Spleen (tissue), 7 donors: ENCODE data around the gene GPR15LG.

ENCODE experiments used
- CTCF ChIP-seq, 11 experiments: fragments of 200-600 bp in 7 of 11; fragments of 450-650 bp in 4 of 11; sonication (generic) in 4 of 11; IDR thresholded peaks in 8 of 11; conservative IDR thresholded peaks in 3 of 11; 1 replicate in 7 of 11; 2 replicates in 4 of 11; pipeline versions ENCODE4 v1.4.0 to v1.8.0; 2016 to 2021; ENCODE audit warnings: antibody characterized with exemption in 11 of 11, inconsistent platforms in 4 of 11, mild to moderate bottlenecking in 1 of 11
- POLR2A ChIP-seq, 3 donors: fragments of 450-650 bp; IDR thresholded peaks; one replicate each; pipeline ENCODE4 v1.5.1; 2017; ENCODE audit warnings: antibody characterized with exemption in 3 of 3, mild to moderate bottlenecking in 1 of 3
- donor health status: DM: no; HTN: no; CAD: no; lungs with moderate emphysema.
- donor health status: DM: no; HTN: no; CAD: no.
- donor health status: DM: no; HTN: no; CAD: no.

GRCh38 chr10:84175436-84175835 lies 1.8 kb downstream of the GPR15LG start:
- no peak for TF ChIP-seq CTCF (IDR thresholded peaks at IDR 0.05 in 8 of 11, conservative IDR thresholded peaks at IDR 0.05 in 3 of 11)
- TF ChIP-seq POLR2A (IDR thresholded peaks at IDR 0.05) = no peak
